ENCODE measurements around the gene SLC25A21.
"Not testable (repeated sequence)": the region's sequence is repeated elsewhere in the genome, so short reads cannot be mapped to it uniquely, and the experiment has no call there.

SLC25A21 gene

GRCh38 chr14:37187840-37188577 lies 15.6 kb upstream of the SLC25A21 start:
- DNase-seq (ENCODE audit: low read depth) = not testable (repeated sequence)

DNA sequence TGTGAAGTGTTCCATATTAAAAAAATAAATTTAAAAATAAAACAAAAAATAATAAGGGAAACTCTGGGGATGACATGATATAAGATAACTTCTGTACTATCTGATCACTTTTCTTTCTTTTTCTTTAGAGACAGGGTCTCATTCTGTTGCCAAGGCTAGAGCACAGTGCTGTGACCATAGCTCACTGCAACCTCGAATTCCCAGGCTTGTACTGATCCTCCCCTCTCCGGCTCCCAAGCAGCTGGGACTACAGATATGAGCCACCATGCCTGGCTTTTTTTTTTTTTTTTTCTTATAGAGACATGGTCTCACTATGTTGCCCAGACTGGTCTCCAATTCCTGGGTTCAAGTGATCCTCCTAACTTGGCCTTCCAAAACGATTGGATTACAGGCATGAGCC lies 14.9 kb upstream of the SLC25A21 start:
- no peak overlapping the region for H3K4me3 ChIP-seq (ENCODE audit: low read depth, low read length)
- no peak for DNase-seq (ENCODE audit: low read depth)

More at GRCh38 chr14:37187840-37188577, 15.6 kb upstream of the SLC25A21 start:
- H3K4me3 ChIP-seq (ENCODE audit: low read depth, low read length) = not testable (repeated sequence)

DNA sequence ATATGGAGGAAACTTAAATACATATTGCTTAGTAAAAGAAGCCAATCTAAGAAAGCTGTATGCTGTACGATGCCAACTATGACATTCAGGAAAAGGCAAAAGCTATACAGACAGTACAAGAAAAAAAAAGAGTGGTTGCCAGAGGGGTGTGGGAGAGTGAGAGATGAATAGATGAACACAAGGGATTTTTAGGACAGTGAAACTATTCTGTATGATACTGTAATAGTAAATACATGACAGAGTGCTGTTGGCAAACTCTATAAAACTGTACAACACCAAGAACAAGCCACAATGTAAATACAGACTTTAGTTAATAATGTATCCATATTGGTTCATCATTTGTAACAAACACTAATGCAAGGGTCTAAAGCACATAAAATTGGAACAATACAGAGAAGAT lies 14.5 kb upstream of the SLC25A21 start:
- H3K4me3 ChIP-seq (ENCODE audit: low read depth, low read length) = no peak overlapping the region
- no peak for DNase-seq (ENCODE audit: low read depth)

GRCh38 chr14:37185670-37186069 lies 13.3 kb upstream of the SLC25A21 start:
- no peak for DNase-seq (ENCODE audit: low read depth)
- no peak overlapping the region for H3K4me3 ChIP-seq (ENCODE audit: low read depth, low read length)

- not testable (repeated sequence) for DNase-seq (ENCODE audit: low read depth); H3K4me3 ChIP-seq (ENCODE audit: low read depth, low read length)
Observed at GRCh38 chr14:37184520-37184919, 12.1 kb upstream of the SLC25A21 start.

DNA sequence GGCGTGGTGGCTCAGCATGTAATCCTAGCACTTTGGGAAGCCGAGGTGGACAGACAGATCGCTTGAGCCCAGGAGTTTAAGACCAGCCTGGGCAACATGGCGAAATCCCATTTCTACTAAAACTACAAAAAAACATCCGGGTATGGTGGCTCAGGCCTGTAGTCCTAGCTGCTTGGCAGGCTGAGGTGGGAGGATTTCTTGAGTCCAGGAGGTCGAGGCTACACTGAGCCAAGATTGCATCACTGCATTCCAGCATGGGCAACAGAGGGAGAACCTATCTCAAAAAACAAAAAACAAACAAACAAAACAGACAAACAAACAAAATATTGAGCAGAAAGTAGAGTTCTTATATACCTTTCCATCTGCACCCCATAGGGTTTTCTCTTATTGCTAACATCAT lies 9.0 kb upstream of the SLC25A21 start:
- DNase-seq (ENCODE audit: low read depth) = no peak
- H3K4me3 ChIP-seq (ENCODE audit: low read depth, low read length) = no peak overlapping the region

GRCh38 chr14:37180886-37181285 lies 8.5 kb upstream of the SLC25A21 start:
- H3K4me3 ChIP-seq (ENCODE audit: low read depth, low read length); DNase-seq (ENCODE audit: low read depth): not testable (repeated sequence)

DNA sequence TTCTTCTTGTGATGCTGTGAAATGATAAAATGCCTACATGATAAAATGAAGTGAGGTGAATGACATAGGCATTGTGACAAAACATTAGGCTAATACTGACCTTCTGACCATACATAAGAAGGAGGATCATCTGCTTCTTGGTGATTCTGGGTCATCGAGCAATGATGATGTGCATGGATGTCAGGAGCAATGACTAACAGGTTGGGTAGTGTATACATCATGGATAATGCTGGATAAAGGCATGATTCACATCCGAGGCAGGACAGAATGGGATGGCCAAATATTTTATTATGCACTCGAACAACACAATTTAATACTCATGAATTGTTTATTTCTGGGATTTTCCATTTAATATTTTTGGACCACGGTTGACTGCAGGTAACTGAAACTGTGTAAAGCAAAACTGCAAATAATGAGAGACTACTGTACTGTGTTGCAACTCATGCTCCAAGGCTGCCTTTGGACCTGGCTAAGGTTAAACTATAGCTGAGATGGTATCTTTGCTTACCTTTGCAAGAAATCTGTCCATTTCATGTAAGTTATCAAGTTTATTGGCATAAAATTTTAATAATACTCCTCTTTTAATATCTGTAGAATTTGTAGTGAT lies 7.6 kb upstream of the SLC25A21 start:
- H3K4me3 ChIP-seq (ENCODE audit: low read depth, low read length) = no peak overlapping the region
- DNase-seq (ENCODE audit: low read depth) = no peak

- peak overlapping the region; percentile 78 for H3K4me3 ChIP-seq (ENCODE audit: low read depth, low read length)
- no peak for DNase-seq (ENCODE audit: low read depth)
Observed at GRCh38 chr14:37172936-37173614, 669 bp upstream of the SLC25A21 start.

DNA sequence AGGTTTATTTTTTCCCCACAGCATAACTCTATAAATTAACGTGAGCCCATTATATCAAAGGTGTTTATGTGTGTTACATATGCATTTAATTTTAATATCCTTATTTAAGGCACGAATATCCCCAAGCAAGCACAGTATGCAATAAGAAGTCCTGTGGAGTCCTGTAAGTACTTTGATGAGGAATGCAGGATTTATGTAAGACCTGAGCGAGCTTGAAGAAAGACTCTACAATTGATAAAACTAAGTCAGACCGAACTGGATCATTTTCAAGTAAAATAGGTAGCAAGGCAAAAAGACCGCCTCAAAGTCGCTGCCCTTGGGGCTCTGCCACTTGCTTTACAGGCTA lies 755 bp downstream of the SLC25A21 start:
- DNase-seq (ENCODE audit: low read depth) = no peak
- H3K4me3 ChIP-seq (ENCODE audit: low read depth, low read length) = peak overlapping the region; percentile 78

- no peak overlapping the region for H3K4me3 ChIP-seq (ENCODE audit: low read depth, low read length)
- no peak for DNase-seq (ENCODE audit: low read depth)
Observed at GRCh38 chr14:37170993-37171392, 1.4 kb downstream of the SLC25A21 start.

GRCh38 chr14:37170237-37170636 lies 2.2 kb downstream of the SLC25A21 start:
- no peak for DNase-seq (ENCODE audit: low read depth)
- no peak overlapping the region for H3K4me3 ChIP-seq (ENCODE audit: low read depth, low read length)

DNA sequence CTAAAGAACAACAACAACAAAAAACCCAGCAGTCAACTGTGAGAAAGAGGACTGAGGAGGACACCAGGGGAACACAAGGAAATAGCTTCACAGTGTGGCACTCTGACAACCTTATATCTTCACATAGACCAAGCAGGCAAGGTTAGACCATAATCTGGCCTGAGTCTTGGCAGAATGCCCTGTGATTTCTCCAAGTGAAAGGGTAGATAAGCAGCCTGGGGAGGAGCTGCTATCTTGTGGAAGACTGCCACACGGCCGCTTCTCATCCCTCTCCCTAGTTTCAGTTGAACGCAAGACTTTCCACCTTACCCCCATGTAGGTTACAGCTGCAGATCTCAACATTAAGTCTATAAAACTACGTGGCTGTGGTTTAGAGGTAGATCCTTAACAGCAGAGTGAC lies 3.7 kb downstream of the SLC25A21 start:
- no peak for DNase-seq (ENCODE audit: low read depth)
- no peak overlapping the region for H3K4me3 ChIP-seq (ENCODE audit: low read depth, low read length)

DNA sequence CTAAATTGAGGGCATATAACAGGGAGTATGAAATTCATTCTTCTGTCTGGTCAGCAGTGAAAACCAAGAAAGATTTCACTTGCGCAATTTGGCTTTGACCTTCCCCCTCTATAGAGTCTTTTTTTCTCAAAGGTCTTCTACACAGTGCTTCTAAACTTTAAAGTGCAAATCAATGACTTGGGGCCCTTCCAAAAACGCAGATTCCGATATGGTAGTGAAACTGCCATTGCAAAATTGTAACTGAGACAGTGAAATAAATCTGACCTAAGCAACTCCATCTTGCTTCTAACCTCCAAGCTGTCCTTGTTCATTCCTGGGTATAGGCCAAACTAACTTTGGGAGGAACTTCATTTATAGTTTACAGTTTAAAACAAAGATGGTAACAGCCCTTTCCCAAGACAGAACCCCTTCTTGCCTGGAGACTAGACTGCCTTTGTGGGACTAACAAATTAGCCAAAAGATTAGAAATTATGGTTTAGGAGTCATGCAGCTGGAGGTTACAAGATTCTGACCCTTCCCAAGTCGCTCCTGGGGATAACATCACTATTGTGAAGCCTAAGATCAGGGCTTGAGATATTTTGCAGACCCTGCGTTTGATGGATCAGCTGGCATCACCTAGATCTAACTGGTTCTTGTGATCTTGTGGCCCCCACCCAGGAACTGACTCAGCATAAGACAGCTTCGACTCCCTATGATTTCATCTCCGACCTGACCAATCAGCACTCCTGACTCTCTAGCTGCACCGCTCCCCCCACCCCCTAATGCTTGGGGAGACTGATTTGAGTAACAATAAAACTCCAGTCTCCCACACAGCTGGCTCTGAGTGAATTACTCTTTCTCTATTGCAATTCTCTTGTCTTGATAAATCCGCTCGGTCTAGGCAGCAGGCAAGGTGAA lies 5.0 kb downstream of the SLC25A21 start:
- no peak for DNase-seq (ENCODE audit: low read depth)
- H3K4me3 ChIP-seq (ENCODE audit: low read depth, low read length) = no peak overlapping the region

DNA sequence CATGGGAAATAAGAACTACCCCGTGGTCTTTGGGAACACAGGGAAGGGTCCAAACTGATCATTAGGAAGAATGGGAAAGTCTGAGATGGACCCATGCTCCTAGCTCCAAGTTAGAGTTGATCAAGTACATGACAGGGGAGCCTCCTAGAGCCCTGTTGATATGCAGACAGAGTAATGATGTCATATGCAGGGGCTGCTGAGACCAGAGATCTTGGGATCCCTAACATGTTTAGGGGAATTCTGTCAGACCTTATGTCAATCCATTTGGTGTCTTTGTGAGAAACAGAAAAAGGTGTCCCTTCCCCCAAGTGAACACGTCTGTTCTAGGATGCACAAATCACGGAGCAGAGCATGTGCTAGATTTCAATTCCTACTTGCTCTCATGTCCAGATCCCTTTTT lies 6.6 kb downstream of the SLC25A21 start:
- H3K4me3 ChIP-seq (ENCODE audit: low read depth, low read length) = no peak overlapping the region
- DNase-seq (ENCODE audit: low read depth) = no peak

- DNase-seq (ENCODE audit: low read depth); H3K4me3 ChIP-seq (ENCODE audit: low read depth, low read length): not testable (repeated sequence)
Observed at GRCh38 chr14:37162307-37162706, 10.1 kb downstream of the SLC25A21 start.

DNA sequence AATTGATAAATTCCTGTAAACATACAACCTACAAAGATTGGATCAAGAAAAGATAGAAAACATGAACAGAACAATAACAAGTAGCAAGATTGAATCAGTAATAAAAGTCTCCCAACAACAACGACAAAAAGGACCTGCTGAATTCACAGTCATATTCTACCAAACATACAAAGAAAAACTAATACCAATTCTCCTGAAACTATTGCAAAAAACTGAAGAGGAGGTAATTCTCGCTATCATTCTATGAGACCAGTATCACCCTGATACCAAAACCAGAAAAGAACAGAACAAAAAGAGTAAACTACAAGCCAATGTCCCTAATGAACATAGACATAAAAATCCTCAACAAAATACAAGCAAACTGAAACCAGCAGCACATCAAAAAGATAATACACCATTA lies 14.4 kb downstream of the SLC25A21 start:
- no peak for DNase-seq (ENCODE audit: low read depth)
- H3K4me3 ChIP-seq (ENCODE audit: low read depth, low read length) = no peak overlapping the region

DNA sequence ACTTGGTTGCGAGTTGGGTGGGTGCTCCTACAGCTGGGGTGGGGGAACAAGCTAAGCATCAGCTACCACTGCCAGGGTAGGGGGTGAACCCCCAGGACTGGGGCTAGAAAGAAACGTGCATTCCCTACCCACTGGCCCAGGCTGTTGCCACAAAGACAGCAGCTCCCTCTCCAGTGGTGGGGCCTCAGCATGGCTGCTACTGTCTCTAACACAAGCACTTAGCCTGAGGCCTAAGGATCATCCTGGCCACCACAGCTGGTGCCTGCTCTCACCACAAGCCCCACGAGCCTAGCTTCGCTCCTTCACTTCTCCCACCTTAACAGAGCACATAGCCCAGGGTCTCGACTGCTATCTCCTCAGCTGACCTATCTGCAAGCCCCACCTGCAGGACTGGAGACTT lies 18.9 kb downstream of the SLC25A21 start:
- no peak for DNase-seq (ENCODE audit: low read depth)
- no peak overlapping the region for H3K4me3 ChIP-seq (ENCODE audit: low read depth, low read length)

GRCh38 chr14:37153005-37153404 lies 19.4 kb downstream of the SLC25A21 start:
- H3K4me3 ChIP-seq (ENCODE audit: low read depth, low read length) = no peak overlapping the region
- DNase-seq (ENCODE audit: low read depth) = no peak

DNA sequence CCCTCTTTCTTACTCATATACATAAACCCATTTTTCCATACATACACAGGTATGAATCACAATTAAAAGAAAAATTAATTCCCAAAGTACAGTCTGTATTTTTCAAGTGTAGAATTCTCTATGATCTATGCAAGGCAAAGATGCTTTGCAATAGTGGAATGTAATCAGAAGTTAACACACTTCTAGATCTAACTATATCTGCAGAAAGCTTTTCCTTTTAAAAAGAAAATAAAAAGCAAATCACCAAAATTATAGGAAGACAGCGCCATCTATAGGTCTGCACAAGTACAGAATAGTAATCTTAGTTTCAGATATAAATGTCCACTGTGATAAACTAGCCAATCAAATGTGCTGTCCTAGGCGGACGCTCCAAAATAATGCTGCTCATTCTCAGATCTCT lies 22.0 kb downstream of the SLC25A21 start:
- H3K4me3 ChIP-seq (ENCODE audit: low read depth, low read length) = no peak overlapping the region
- no peak for DNase-seq (ENCODE audit: low read depth)
